ENCODE data around the gene ST8SIA6. TPM values are rescaled to one million over a fixed set of nuclear protein-coding genes. Genes with fewer than 3 reads are reported as not detected.

The ST8SIA6 gene
- total RNA-seq, 1 experiment from 2014 or later: 1.3 TPM

DNA sequence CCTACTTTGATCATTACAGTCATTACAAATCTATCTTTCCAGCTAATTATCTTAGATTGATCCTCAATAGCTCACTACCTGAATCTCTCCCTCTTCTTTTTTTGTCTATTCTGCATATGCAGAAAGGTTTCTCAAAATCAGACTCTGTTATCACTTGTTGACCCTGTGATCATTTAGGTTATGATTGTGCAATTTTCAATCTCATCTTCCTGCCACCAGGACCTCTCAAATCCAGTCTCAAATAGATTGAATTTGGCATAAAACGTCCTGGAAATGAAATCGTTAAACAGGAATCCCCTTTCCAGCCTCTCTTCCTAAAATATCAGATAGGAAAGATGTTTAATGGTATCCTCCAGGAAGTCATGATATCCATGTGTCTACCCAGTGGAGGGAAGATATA is 96.6 kb downstream of the ST8SIA6 start:
- H3K4me1 ChIP-seq (ENCODE audit: control insufficient read depth in 1 of 2, insufficient read depth in 2 of 2, low read length in 2 of 2): peaks cover 40 to 53% of the 10 kb centered on the region in 2 experiments
- H3K4me3 ChIP-seq (replicated peaks in 1 of 2; ENCODE audit: low read depth in 1 of 2, low read length in 2 of 2): no peak overlapping the region
- intact Hi-C loops (cut with micrococcal nuclease): no loop called here
- H3K9me3 ChIP-seq (ENCODE audit: control insufficient read depth in 1 of 2, insufficient read depth in 1 of 2, low read depth in 1 of 2, low read length in 2 of 2): no peaks in the 10 kb centered on the region
- no peaks in the 10 kb centered on the region for H3K27me3 ChIP-seq (ENCODE audit: insufficient read depth, low read length)
- no peaks in the 10 kb centered on the region for H4K20me1 ChIP-seq (ENCODE audit: insufficient read depth)
- DNase-seq (ENCODE audit: low read depth, low spot score): no peak
- H3K27ac ChIP-seq (ENCODE audit: low read depth, low read length): no peak overlapping the region
- POLR2A ChIA-PET: interaction anchor here (1.0 kb wide), 1 partner anchor 9 kb away, joined by 3 read pairs; no protein-coding TSS in a partner anchor
- H3K9me2 ChIP-seq (ENCODE audit: insufficient read depth): no peaks in the 10 kb centered on the region
- CTCF ChIA-PET: no interaction called here
- H3K36me3 ChIP-seq (ENCODE audit: control insufficient read depth in 1 of 2, insufficient read depth in 2 of 2, low read length in 2 of 2): no peaks in the 10 kb centered on the region
- H3K4me2 ChIP-seq (ENCODE audit: low read length): 0 out of 2 replicates have a peak overlapping the region, but pooled peaks have one; percentile 12
- no peak overlapping the region for H2AFZ ChIP-seq (ENCODE audit: low read depth, low read length, poor library complexity, severe bottlenecking)
- RAD21 ChIA-PET (ENCODE audit: low non-redundant PET in 1 of 2, low total read pairs in 2 of 2, uncharacterized antibody in 2 of 2, unreplicated experiment in 2 of 2): no interaction called here
- ATAC-seq: no peak
- no peaks in the 10 kb centered on the region for H3K79me2 ChIP-seq (ENCODE audit: insufficient read depth, low read length)
- TF ChIP-seq CEBPB (IDR thresholded peaks at IDR 0.05; ENCODE audit: low read depth): no peak
- TF ChIP-seq, protein P1, sequence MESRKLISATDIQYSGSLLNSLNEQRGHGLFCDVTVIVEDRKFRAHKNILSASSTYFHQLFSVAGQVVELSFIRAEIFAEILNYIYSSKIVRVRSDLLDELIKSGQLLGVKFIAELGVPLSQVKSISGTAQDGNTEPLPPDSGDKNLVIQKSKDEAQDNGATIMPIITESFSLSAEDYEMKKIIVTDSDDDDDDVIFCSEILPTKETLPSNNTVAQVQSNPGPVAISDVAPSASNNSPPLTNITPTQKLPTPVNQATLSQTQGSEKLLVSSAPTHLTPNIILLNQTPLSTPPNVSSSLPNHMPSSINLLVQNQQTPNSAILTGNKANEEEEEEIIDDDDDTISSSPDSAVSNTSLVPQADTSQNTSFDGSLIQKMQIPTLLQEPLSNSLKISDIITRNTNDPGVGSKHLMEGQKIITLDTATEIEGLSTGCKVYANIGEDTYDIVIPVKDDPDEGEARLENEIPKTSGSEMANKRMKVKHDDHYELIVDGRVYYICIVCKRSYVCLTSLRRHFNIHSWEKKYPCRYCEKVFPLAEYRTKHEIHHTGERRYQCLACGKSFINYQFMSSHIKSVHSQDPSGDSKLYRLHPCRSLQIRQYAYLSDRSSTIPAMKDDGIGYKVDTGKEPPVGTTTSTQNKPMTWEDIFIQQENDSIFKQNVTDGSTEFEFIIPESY (IDR thresholded peaks at IDR 0.05; ENCODE audit: extremely low read depth, insufficient replicate concordance, low read length): no peak
- TF ChIP-seq CTCF (IDR thresholded peaks at IDR 0.05 in 2 of 3, conservative IDR thresholded peaks at IDR 0.05 in 1 of 3; ENCODE audit: borderline replicate concordance in 1 of 3, insufficient read depth in 1 of 3, low read depth in 2 of 3, low read length in 2 of 3): no peak
- TF ChIP-seq, protein P2, sequence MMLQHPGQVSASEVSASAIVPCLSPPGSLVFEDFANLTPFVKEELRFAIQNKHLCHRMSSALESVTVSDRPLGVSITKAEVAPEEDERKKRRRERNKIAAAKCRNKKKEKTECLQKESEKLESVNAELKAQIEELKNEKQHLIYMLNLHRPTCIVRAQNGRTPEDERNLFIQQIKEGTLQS (IDR thresholded peaks at IDR 0.05): no peak
- TF ChIP-seq SRF (IDR thresholded peaks at IDR 0.05; ENCODE audit: low read depth): no peak
- TF ChIP-seq POLR2AphosphoS5 (IDR thresholded peaks at IDR 0.05; ENCODE audit: low read depth, low read length): no peak
- TF ChIP-seq EGR1 (IDR thresholded peaks at IDR 0.05; ENCODE audit: low read depth): no peak
- TF ChIP-seq ELF1 (IDR thresholded peaks at IDR 0.05; ENCODE audit: borderline replicate concordance, low read depth): no peak
- BruUV-seq (replicated peaks): no TSS peak
- no peak overlapping the region for H3K9ac ChIP-seq (ENCODE audit: low read length)

Data from HCT116 (cell line).